Adrenal gland (tissue), 12 donors: ENCODE results near the gene TSC22D4. TPM values are rescaled to one million over a fixed set of nuclear protein-coding genes. Genes with fewer than 3 reads are reported as not detected.

Experiments
- DNase-seq, 7 donors: peaks; one replicate each; pipeline ENCODE4 v3.0.0-alpha.2; 2019 to 2020
- H3K27ac ChIP-seq, 5 donors: fragments of 200-600 bp; sonication (generic) in 4 of 5; 1 replicate in 3 of 5; 2 replicates in 2 of 5; pipeline versions ENCODE4 v1.5.1 to v1.8.0; 2016 to 2020; ENCODE audit warnings: mild to moderate bottlenecking in 1 of 5
- H3K27me3 ChIP-seq: fragments of 200-600 bp; 2 replicates; pipeline ENCODE4 v1.8.0; 2021
- H3K36me3 ChIP-seq, 2 donors: fragments of 200-600 bp; replicated peaks in 1 of 2; 1 replicate in 1 of 2; 2 replicates in 1 of 2; pipeline versions ENCODE4 v1.5.1 to v1.8.0; 2018 to 2022
- H3K4me1 ChIP-seq, 2 donors: fragments of 200-600 bp; replicated peaks in 1 of 2; 1 replicate in 1 of 2; 2 replicates in 1 of 2; pipeline versions ENCODE4 v1.5.1 to v1.8.0; 2018 to 2021
- H3K4me3 ChIP-seq, 4 donors: fragments of 200-600 bp; sonication (generic) in 3 of 4; one replicate each; pipeline ENCODE4 v1.5.1; 2016 to 2018
- H3K9me3 ChIP-seq, 3 donors: fragments of 200-600 bp; sonication (generic) in 1 of 3; replicated peaks in 1 of 3; 1 replicate in 2 of 3; 2 replicates in 1 of 3; pipeline versions ENCODE4 v1.5.1 to v1.8.0; 2016 to 2021
- CTCF ChIP-seq, 6 experiments: fragments of 450-650 bp in 4 of 6; fragments of 200-600 bp in 2 of 6; sonication (generic) in 1 of 6; IDR thresholded peaks; 1 replicate in 5 of 6; 2 replicates in 1 of 6; pipeline versions ENCODE4 v1.5.1 to v1.8.0; 2016 to 2021; ENCODE audit warnings: antibody characterized with exemption in 6 of 6, mild to moderate bottlenecking in 2 of 6, moderate library complexity in 1 of 6
- POLR2A ChIP-seq, 2 donors: fragments of 450-650 bp; IDR thresholded peaks; one replicate each; pipeline ENCODE4 v1.6.1; 2017; ENCODE audit warnings: antibody characterized with exemption in 2 of 2, mild to moderate bottlenecking in 2 of 2, moderate library complexity in 1 of 2
- WGBS, 4 donors: extraction: QIAGEN DNeasy Blood & Tissue Kit in 2 of 4; methylation state at CpG; one replicate each; pipeline versions ENCODE4 v1.1.5 to v1.1.7; 2013 to 2017; 5-methylcytosine and 5-hydroxymethylcytosine counted together
- intact Hi-C, 2 donors: fragments of 100-400 bp; cut with DNase I; formaldehyde crosslinking; loops; one replicate each; pipeline versions ENCODE4 v1.14.1 to v1.15.0; 2022 to 2023
- polyA plus RNA-seq, 3 donors: library from polyadenylated mRNA; stranded (reverse); fragments of 200-250 nt in 2 of 3; fragments of 350-450 nt in 1 of 3; fragmentation: Illumina TruSeq in 1 of 3; extraction: RNeasy Lipid Tissue Mini Kit (QIAGEN cat#74804) in 1 of 3; gene quantifications; one replicate each; pipeline ENCODE4 v1.2.3, GENCODE V29; 2013 to 2014
- total RNA-seq, 9 donors: library from RNA; depleted of rRNA in 4 of 9; stranded (reverse); fragments of >200 nt in 4 of 9; fragments of 120-200 nt in 1 of 9; fragmentation: NEBNext Ultra II Directional in 1 of 9; extraction: Animal tissue kit (Norgen Biotek cat#: 25700) in 1 of 9; gene quantifications; one replicate each; pipeline versions ENCODE4 v1.1.0 to v1.2.4, GENCODE V29; 2013 to 2023
- donor health status: healthy with polysubstance abuse.
- donor health status: Bipolar disorder and iron deficiency.
- donor health status: DM: yes; HTN: yes; CAD: no.
- donor health status: DM: no; HTN: no; CAD: no.
- donor health status: DM: no; HTN: no; CAD: no.
- donor health status: DM: yes; HTN: yes; CAD: no.

TSC22D4 gene
- total and polyA plus RNA-seq, 12 donors = 11.2 to 96.1 (median 60.7) TPM

- H3K36me3 ChIP-seq = peaks cover 0 to 29% of the 10 kb centered on the region in 2 donors
- no peaks in the 10 kb centered on the region for H3K9me3 ChIP-seq
- 87 to 94% (median 91%) methylated on average over 8 to 23 of the region's 23 CpGs for WGBS, 4 donors
- TF ChIP-seq CTCF (IDR thresholded peaks at IDR 0.05) (no peak), POLR2A (IDR thresholded peaks at IDR 0.05) (no peak)
- H3K27me3 ChIP-seq = no peaks in the 10 kb centered on the region
- no peak overlapping the region for H3K4me3 ChIP-seq
- peak in 2 of 7 donors; percentile 10 to 54 for DNase-seq
- H3K4me1 ChIP-seq = peaks cover 29 to 57% of the 10 kb centered on the region in 2 donors
- H3K27ac ChIP-seq = peak overlapping the region in 3 of 5 donors; percentile 97 to 100 (median 100)
- intact Hi-C loops = no loop called here
Measured at GRCh38 chr7:100431286-100431735, 47.7 kb downstream of the TSC22D4 start.

GRCh38 chr7:100430493-100431285, 48.3 kb downstream of the TSC22D4 start:
- peaks cover 0 to 29% of the 10 kb centered on the region in 2 donors for H3K36me3 ChIP-seq
- H3K9me3 ChIP-seq = no peaks in the 10 kb centered on the region
- H3K27me3 ChIP-seq = no peaks in the 10 kb centered on the region
- H3K4me3 ChIP-seq = peak overlapping the region in 3 of 4 donors; percentile 86 to 99 (median 92)
- TF ChIP-seq CTCF (IDR thresholded peaks at IDR 0.05) (no peak), POLR2A (IDR thresholded peaks at IDR 0.05) (no peak)
- intact Hi-C loops = no loop called here
- 20 to 28% (median 22%) methylated on average over 24 to 31 of the region's 31 CpGs for WGBS, 4 donors
- peak overlapping the region in 4 of 5 donors; percentile 97 to 100 (median 99) for H3K27ac ChIP-seq
- H3K4me1 ChIP-seq = peaks cover 29 to 57% of the 10 kb centered on the region in 2 donors
- peak in 3 of 7 donors; percentile 44 to 54 (median 50) for DNase-seq

GRCh38 chr7:100429637-100430492, 49.1 kb downstream of the TSC22D4 start, which contains the start of gene MEPCE:
Gene MEPCE, plus strand, starts transcription at chr7:100429831. Its CDS starts 188 bp downstream, at chr7:100430019.
- H3K4me3 ChIP-seq = peak within 1 kb of the TSS; percentile 86 to 99 (median 96)
- DNase-seq = peak; percentile 95 to 99 (median 97)
- 0 to 1% (median 0%) methylated on average over 1 to 95 of the region's 95 CpGs for WGBS, 4 donors
- no peaks in the 10 kb centered on the region for H3K9me3 ChIP-seq
- peaks cover 22 to 50% of the 10 kb centered on the region in 2 donors for H3K4me1 ChIP-seq
- H3K36me3 ChIP-seq = peaks cover 0 to 28% of the 10 kb centered on the region in 2 donors
- TF ChIP-seq CTCF (IDR thresholded peaks at IDR 0.05) = no peak
- TF ChIP-seq POLR2A (IDR thresholded peaks at IDR 0.05) = peak; percentile 45 to 51
- H3K27ac ChIP-seq = peak within 1 kb of the TSS; percentile 95 to 100 (median 98)
- intact Hi-C loops = no loop called here
- H3K27me3 ChIP-seq = no peaks in the 10 kb centered on the region
